ENCODE measurements around the gene CDKAL1.

CDKAL1 gene

DNA sequence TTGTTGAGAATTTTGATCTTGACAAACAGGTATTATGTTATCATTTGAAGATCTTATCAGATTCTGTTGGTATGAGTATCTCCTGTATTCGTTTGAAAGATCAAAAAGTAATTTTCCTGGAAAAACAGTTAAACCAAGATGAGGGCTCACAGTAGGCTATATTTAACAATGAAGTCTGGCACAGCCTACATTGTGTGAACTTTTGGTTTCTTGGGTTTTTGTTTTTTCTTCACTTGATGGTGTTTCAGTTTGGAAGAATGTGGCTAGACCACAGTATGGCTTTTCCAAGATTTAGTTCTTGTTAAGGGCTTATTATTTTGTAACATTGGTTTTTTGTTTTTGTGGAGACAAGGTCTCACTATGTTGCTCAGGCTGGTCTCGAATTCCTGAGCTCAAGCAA, 306.4 kb downstream of the CDKAL1 start:
- TF ChIP-seq TAF1 (IDR thresholded peaks at IDR 0.05; ENCODE audit: borderline replicate concordance, insufficient read depth, low read length) (no peak), SIN3A (IDR thresholded peaks at IDR 0.05; ENCODE audit: borderline replicate concordance, insufficient read depth, low read length) (no peak), FOXP2 (optimal IDR thresholded peaks at IDR 0.05; ENCODE audit: borderline replicate concordance, extremely low read depth, extremely low read length, insufficient read depth) (no peak), POLR2AphosphoS5 (IDR thresholded peaks at IDR 0.05; ENCODE audit: low read depth, low read length) (no peak)
- TF ChIP-seq, protein P1, sequence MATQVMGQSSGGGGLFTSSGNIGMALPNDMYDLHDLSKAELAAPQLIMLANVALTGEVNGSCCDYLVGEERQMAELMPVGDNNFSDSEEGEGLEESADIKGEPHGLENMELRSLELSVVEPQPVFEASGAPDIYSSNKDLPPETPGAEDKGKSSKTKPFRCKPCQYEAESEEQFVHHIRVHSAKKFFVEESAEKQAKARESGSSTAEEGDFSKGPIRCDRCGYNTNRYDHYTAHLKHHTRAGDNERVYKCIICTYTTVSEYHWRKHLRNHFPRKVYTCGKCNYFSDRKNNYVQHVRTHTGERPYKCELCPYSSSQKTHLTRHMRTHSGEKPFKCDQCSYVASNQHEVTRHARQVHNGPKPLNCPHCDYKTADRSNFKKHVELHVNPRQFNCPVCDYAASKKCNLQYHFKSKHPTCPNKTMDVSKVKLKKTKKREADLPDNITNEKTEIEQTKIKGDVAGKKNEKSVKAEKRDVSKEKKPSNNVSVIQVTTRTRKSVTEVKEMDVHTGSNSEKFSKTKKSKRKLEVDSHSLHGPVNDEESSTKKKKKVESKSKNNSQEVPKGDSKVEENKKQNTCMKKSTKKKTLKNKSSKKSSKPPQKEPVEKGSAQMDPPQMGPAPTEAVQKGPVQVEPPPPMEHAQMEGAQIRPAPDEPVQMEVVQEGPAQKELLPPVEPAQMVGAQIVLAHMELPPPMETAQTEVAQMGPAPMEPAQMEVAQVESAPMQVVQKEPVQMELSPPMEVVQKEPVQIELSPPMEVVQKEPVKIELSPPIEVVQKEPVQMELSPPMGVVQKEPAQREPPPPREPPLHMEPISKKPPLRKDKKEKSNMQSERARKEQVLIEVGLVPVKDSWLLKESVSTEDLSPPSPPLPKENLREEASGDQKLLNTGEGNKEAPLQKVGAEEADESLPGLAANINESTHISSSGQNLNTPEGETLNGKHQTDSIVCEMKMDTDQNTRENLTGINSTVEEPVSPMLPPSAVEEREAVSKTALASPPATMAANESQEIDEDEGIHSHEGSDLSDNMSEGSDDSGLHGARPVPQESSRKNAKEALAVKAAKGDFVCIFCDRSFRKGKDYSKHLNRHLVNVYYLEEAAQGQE (IDR thresholded peaks at IDR 0.05; ENCODE audit: insufficient read depth in 1 of 2, low read depth in 2 of 2, low read length in 2 of 2): no peak

DNA sequence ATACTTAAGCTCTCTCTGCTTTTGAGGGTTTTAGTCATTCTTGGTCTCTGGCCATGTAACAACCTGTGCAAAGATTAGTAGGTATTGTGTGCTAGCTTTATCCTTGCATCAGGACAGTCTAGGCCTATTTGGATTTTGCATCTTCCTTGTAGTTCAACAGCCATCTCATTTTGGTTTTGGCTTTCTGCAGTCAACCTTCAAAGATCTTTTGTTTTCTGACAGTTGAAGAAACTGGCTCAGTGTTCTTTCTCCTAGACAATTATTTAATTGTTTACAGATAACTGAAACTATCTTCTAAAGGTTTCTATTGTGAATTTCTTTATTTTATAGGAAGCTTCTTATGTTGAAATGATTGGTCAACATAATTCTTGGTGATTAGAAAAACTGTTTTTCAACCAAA, 307.5 kb downstream of the CDKAL1 start:
- TF ChIP-seq SIN3A (IDR thresholded peaks at IDR 0.05; ENCODE audit: borderline replicate concordance, insufficient read depth, low read length): no peak
- TF ChIP-seq POLR2AphosphoS5 (IDR thresholded peaks at IDR 0.05; ENCODE audit: low read depth, low read length): no peak
- TF ChIP-seq, protein P1 (IDR thresholded peaks at IDR 0.05; ENCODE audit: insufficient read depth in 1 of 2, low read depth in 2 of 2, low read length in 2 of 2): no peak

DNA sequence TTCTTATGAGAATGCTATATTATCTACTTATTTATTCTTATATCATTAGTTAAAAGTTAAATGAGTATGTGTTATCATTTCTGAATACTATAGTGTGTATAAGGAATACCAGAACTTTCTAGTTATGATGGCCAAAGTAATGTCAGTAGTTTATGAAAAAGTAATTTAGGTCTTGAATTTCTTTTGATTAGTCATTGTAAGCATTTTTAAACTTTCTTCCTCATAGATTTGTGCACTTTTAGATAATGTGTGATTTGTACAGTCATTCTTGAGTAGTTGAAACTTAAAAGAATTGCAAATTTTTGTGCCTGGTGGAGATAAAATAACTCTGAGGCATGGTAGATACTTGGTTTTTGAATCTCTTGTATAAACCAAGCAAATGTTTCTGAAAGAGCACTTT, 311.3 kb downstream of the CDKAL1 start:
- TF ChIP-seq, protein P1 (IDR thresholded peaks at IDR 0.05; ENCODE audit: insufficient read depth in 1 of 2, low read depth in 2 of 2, low read length in 2 of 2): no peak
- no peak for TF ChIP-seq TAF1 (IDR thresholded peaks at IDR 0.05; ENCODE audit: borderline replicate concordance, insufficient read depth, low read length)
- no peak for TF ChIP-seq SIN3A (IDR thresholded peaks at IDR 0.05; ENCODE audit: borderline replicate concordance, insufficient read depth, low read length)
- no peak for TF ChIP-seq POLR2AphosphoS5 (IDR thresholded peaks at IDR 0.05; ENCODE audit: low read depth, low read length)
- TF ChIP-seq FOXP2 (optimal IDR thresholded peaks at IDR 0.05; ENCODE audit: borderline replicate concordance, extremely low read depth, extremely low read length, insufficient read depth): no peak

DNA sequence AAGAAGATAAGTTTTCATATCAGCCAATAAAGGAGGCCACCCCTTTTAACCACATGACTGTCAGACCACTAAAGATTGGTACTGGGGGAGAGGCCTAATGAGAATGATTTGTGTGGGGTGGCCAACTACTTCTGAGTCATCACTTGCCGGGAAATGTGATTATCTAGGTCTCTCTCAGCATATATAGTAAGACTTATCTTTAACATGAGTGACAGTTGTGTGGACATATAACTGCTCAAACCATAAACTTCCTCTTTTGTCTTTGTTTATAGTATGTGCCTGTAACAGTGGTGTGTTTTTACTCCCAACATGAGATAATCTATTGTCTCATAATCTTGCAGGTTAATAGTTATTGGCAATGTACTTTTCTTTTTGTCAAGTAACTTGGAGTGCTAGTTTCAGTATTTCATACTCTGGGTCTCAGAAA, 312.4 kb downstream of the CDKAL1 start:
- TF ChIP-seq, protein P1 (IDR thresholded peaks at IDR 0.05; ENCODE audit: insufficient read depth in 1 of 2, low read depth in 2 of 2, low read length in 2 of 2): no peak
- TF ChIP-seq TAF1 (IDR thresholded peaks at IDR 0.05; ENCODE audit: borderline replicate concordance, insufficient read depth, low read length) (no peak), FOXP2 (optimal IDR thresholded peaks at IDR 0.05; ENCODE audit: borderline replicate concordance, extremely low read depth, extremely low read length, insufficient read depth) (no peak), SIN3A (IDR thresholded peaks at IDR 0.05; ENCODE audit: borderline replicate concordance, insufficient read depth, low read length) (no peak), POLR2AphosphoS5 (IDR thresholded peaks at IDR 0.05; ENCODE audit: low read depth, low read length) (no peak)

DNA sequence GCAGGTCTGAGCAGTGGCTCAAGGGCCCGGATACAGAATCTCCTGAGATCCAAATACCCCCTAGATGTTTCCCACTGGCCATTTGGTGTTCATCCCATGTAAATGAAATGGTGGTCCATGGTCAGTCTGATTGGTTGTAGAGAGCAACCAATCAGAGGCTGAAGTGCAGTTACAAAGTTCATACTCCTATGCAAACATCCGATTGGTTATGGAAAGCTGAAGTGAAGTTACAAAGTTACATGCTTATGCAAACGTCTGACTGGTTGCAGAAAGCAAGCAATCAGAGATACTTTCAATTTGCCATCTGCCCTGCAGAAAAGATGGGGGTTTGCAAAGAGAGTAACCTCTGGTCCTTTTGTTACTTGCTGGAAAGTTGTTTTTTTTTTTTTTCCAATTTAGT, 313.6 kb downstream of the CDKAL1 start:
- TF ChIP-seq TAF1 (IDR thresholded peaks at IDR 0.05; ENCODE audit: borderline replicate concordance, insufficient read depth, low read length): no peak
- TF ChIP-seq POLR2AphosphoS5 (IDR thresholded peaks at IDR 0.05; ENCODE audit: low read depth, low read length): no peak
- TF ChIP-seq, protein P1 (IDR thresholded peaks at IDR 0.05; ENCODE audit: insufficient read depth in 1 of 2, low read depth in 2 of 2, low read length in 2 of 2): no peak
- TF ChIP-seq SIN3A (IDR thresholded peaks at IDR 0.05; ENCODE audit: borderline replicate concordance, insufficient read depth, low read length): no peak
- no peak for TF ChIP-seq FOXP2 (optimal IDR thresholded peaks at IDR 0.05; ENCODE audit: borderline replicate concordance, extremely low read depth, extremely low read length, insufficient read depth)
